GM19240 (cell line): Measurements from ENCODE around the gene TPRG1L.
"Not testable (repeated sequence)": the region's sequence is repeated elsewhere in the genome, so short reads cannot be mapped to it uniquely, and the experiment has no call there.

Experiments
- DNase-seq: peaks from one replicate; pipeline ENCODE4 v3.0.0; 2011; ENCODE audit warnings: low spot score; ENCODE audit not compliant: insufficient read length

TPRG1L gene

GRCh38 chr1:3624200-3625136 lies at the start of gene TPRG1L:
TSS of gene TPRG1L (plus strand) at chr1:3625015. CDS start at chr1:3625073, 58 bp downstream.
- peak; percentile 100 for DNase-seq

GRCh38 chr1:3575515-3575914 lies 49.3 kb upstream of the TPRG1L start:
- DNase-seq: not testable (repeated sequence)

GRCh38 chr1:3575993-3576392 lies 48.8 kb upstream of the TPRG1L start:
- DNase-seq: no peak

GRCh38 chr1:3577300-3577699 lies 47.5 kb upstream of the TPRG1L start:
- no peak for DNase-seq

- no peak for DNase-seq
Measured at GRCh38 chr1:3577711-3578432, 46.9 kb upstream of the TPRG1L start.

- DNase-seq: no peak
Measured at GRCh38 chr1:3578433-3578805, 46.4 kb upstream of the TPRG1L start.

GRCh38 chr1:3578906-3579305 lies 45.9 kb upstream of the TPRG1L start:
- DNase-seq: no peak

- DNase-seq: no peak
Measured at GRCh38 chr1:3579626-3580025, 45.2 kb upstream of the TPRG1L start.

- DNase-seq: no peak
Measured at GRCh38 chr1:3580231-3580630, 44.6 kb upstream of the TPRG1L start.

GRCh38 chr1:3581296-3582036 lies 43.3 kb upstream of the TPRG1L start:
- DNase-seq: no peak

GRCh38 chr1:3583751-3584150 lies 41.1 kb upstream of the TPRG1L start:
- not testable (repeated sequence) for DNase-seq

GRCh38 chr1:3584915-3585314 lies 39.9 kb upstream of the TPRG1L start:
- no peak for DNase-seq

- DNase-seq: not testable (repeated sequence)
Measured at GRCh38 chr1:3585353-3585868, 39.4 kb upstream of the TPRG1L start.

GRCh38 chr1:3585940-3586568 lies 38.8 kb upstream of the TPRG1L start:
- DNase-seq: no peak

GRCh38 chr1:3586986-3587759 lies 37.6 kb upstream of the TPRG1L start:
- DNase-seq: no peak

GRCh38 chr1:3588395-3588794 lies 36.4 kb upstream of the TPRG1L start:
- DNase-seq: no peak

GRCh38 chr1:3590139-3590763 lies 34.6 kb upstream of the TPRG1L start:
- DNase-seq: no peak

GRCh38 chr1:3590951-3591865 lies 33.6 kb upstream of the TPRG1L start:
- DNase-seq: no peak

- DNase-seq: no peak
Measured at GRCh38 chr1:3593334-3593733, 31.5 kb upstream of the TPRG1L start.
